Adrenal gland (tissue), 5 donors: ENCODE results near the gene SIX1.

Source experiments
- CTCF ChIP-seq, 6 experiments: fragments of 450-650 bp in 4 of 6; fragments of 200-600 bp in 2 of 6; sonication (generic) in 1 of 6; IDR thresholded peaks; 1 replicate in 5 of 6; 2 replicates in 1 of 6; pipeline versions ENCODE4 v1.5.1 to v1.8.0; 2016 to 2021; ENCODE audit warnings: antibody characterized with exemption in 6 of 6, mild to moderate bottlenecking in 2 of 6, moderate library complexity in 1 of 6
- POLR2A ChIP-seq, 2 donors: fragments of 450-650 bp; IDR thresholded peaks; one replicate each; pipeline ENCODE4 v1.6.1; 2017; ENCODE audit warnings: antibody characterized with exemption in 2 of 2, mild to moderate bottlenecking in 2 of 2, moderate library complexity in 1 of 2
- donor health status: DM: no; HTN: no; CAD: no.

GRCh38 chr14:60661721-60662120 lies 12.4 kb upstream of the SIX1 start:
- TF ChIP-seq CTCF (IDR thresholded peaks at IDR 0.05): no peak
- no peak for TF ChIP-seq POLR2A (IDR thresholded peaks at IDR 0.05)
